GM12878 (cell line): ENCODE results near the gene COL25A1. TPM values are rescaled to one million over a fixed set of nuclear protein-coding genes. Genes with fewer than 3 reads are reported as not detected.
"Not testable (repeated sequence)": the region's sequence is repeated elsewhere in the genome, so short reads cannot be mapped to it uniquely, and the experiment has no call there.

Source experiments
- ATAC-seq: fragments of 200-7000 bp; cut with Tn5 transposase; 3 replicates; pipeline ENCODE4 v1.9.1; 2020; ENCODE audit warnings: mild to moderate bottlenecking, moderate library complexity
- BruUV-seq: library from RNA; stranded (reverse); fragments of 400-500 nt; replicated peaks from 2 replicates; lab custom pipeline; 2021; lab: Mats Ljungman, UMichigan
- CTCF ChIA-PET: fragments of 300-600 bp; sonication (Branson Sonifier 250); formaldehyde crosslinking; extraction: SDS; loops from one replicate; lab custom pipeline; 2021; ENCODE audit warnings: inconsistent platforms; lab: Yijun Ruan, JAX
- POLR2A ChIA-PET: fragments of 350-600 bp; formaldehyde crosslinking; extraction: SDS; loops from one replicate; lab custom pipeline; 2021; ENCODE audit warnings: inconsistent platforms; lab: Charles Lee
- RAD21 ChIA-PET: fragments of 300-600 bp; sonication (Branson Sonifier 250); formaldehyde crosslinking; loops from one replicate; lab custom pipeline; 2023; ENCODE audit warnings: antibody characterized with exemption; ENCODE audit not compliant: unreplicated experiment; lab: Charles Lee
- SMC1A ChIA-PET: fragments of 300-600 bp; sonication (Branson Sonifier 250); formaldehyde crosslinking; loops from one replicate; lab custom pipeline; 2023; ENCODE audit not compliant: unreplicated experiment, uncharacterized antibody; lab: Charles Lee
- DNase-seq: peaks from one replicate; pipeline ENCODE4 v3.0.0-alpha.2; 2011; ENCODE audit warnings: low read depth, low spot score
- FAIRE-seq: peaks from 3 replicates; lab custom pipeline; 2011; peaks lifted over from hg19 to GRCh38; lab: Jason Lieb, UNC
- H2AFZ ChIP-seq: 2 replicates; pipeline ENCODE4 v1.6.0; 2011; ENCODE audit warnings: low read depth, low read length, control low read depth; ENCODE audit not compliant: control insufficient read depth
- H3K27ac ChIP-seq: 2 replicates; pipeline ENCODE4 v1.5.1; 2011; ENCODE audit warnings: control low read depth; ENCODE audit not compliant: control insufficient read depth, insufficient read depth
- H3K27me3 ChIP-seq, 2 experiments: replicated peaks in 1 of 2; 2 replicates each; pipeline versions ENCODE4 v1.6.0 to v1.6.1; 2011; ENCODE audit warnings: low read length in 1 of 2; ENCODE audit not compliant: control insufficient read depth in 2 of 2, insufficient read depth in 2 of 2
- H3K36me3 ChIP-seq, 2 experiments: 2 replicates each; pipeline ENCODE4 v1.5.1; 2011; ENCODE audit warnings: low read length in 1 of 2; ENCODE audit not compliant: control insufficient read depth in 2 of 2, insufficient read depth in 2 of 2
- H3K4me1 ChIP-seq: 2 replicates; pipeline ENCODE4 v1.6.1; 2011; ENCODE audit warnings: mild to moderate bottlenecking, low read length, moderate library complexity, mixed read lengths; ENCODE audit not compliant: control insufficient read depth, insufficient read depth
- H3K4me2 ChIP-seq: 2 replicates; pipeline ENCODE4 v1.6.0; 2011; ENCODE audit warnings: control low read depth; ENCODE audit not compliant: control insufficient read depth, insufficient read depth
- H3K4me3 ChIP-seq: fragments of 200-600 bp; sonication (generic); 2 replicates; pipeline ENCODE4 v1.5.1; 2016
- H3K79me2 ChIP-seq: 2 replicates; pipeline ENCODE4 v1.6.0; 2011; ENCODE audit warnings: low read length; ENCODE audit not compliant: control insufficient read depth, insufficient read depth
- H3K9ac ChIP-seq: 2 replicates; pipeline ENCODE4 v1.8.0; 2011; ENCODE audit warnings: low read length, control low read depth, mixed read lengths; ENCODE audit not compliant: control insufficient read depth, insufficient read depth
- H3K9me3 ChIP-seq: replicated peaks from 3 replicates; pipeline ENCODE4 v1.5.1; 2011; ENCODE audit warnings: mild to moderate bottlenecking, low read length; ENCODE audit not compliant: control insufficient read depth, insufficient read depth
- H4K20me1 ChIP-seq: 2 replicates; pipeline ENCODE4 v1.6.0; 2011; ENCODE audit not compliant: control insufficient read depth, insufficient read depth
- BHLHE40 ChIP-seq, 2 experiments: fragments of 450-650 bp in 1 of 2; IDR thresholded peaks; 2 replicates each; pipeline ENCODE4 v1.6.1; 2011 to 2017; ENCODE audit warnings: low read depth in 2 of 2, borderline replicate concordance in 1 of 2, improper control_type of control experiment in 1 of 2, low read length in 1 of 2, mild to moderate bottlenecking in 1 of 2
- CBX3 ChIP-seq: fragments of 200-600 bp; sonication (generic); IDR thresholded peaks from 2 replicates; pipeline ENCODE4 v1.6.1; 2016; ENCODE audit warnings: low read depth, borderline replicate concordance
- CHD4 ChIP-seq: fragments of 200-600 bp; sonication (generic); IDR thresholded peaks from 2 replicates; pipeline ENCODE4 v1.6.1; 2016; ENCODE audit warnings: mild to moderate bottlenecking
- MTA3 ChIP-seq: IDR thresholded peaks from 2 replicates; pipeline ENCODE4 v1.6.1; 2012; ENCODE audit warnings: low read length, inconsistent platforms, borderline replicate concordance
- SIX5 ChIP-seq: IDR thresholded peaks from 2 replicates; pipeline ENCODE4 v1.6.1; 2011; ENCODE audit warnings: mild to moderate bottlenecking, low read depth, low read length, moderate library complexity; ENCODE audit not compliant: severe bottlenecking
- SMARCA5 ChIP-seq: fragments of 450-650 bp; IDR thresholded peaks from 2 replicates; pipeline ENCODE4 v1.6.1; 2017; ENCODE audit warnings: mild to moderate bottlenecking
- ZZZ3 ChIP-seq: IDR thresholded peaks from 2 replicates; pipeline ENCODE4 v1.6.1; 2011; ENCODE audit warnings: low read depth; ENCODE audit not compliant: control insufficient read depth, insufficient read length
- WGBS: methylation state at CpG from one replicate; pipeline ENCODE4 v1.1.6; 2016; ENCODE audit warnings: low lambda C conversion rate; ENCODE audit not compliant: insufficient replicate concordance, insufficient coverage; ENCODE audit errors: missing lambda C conversion rate; 5-methylcytosine and 5-hydroxymethylcytosine counted together
- in situ Hi-C: fragments of 300-500 bp; cut with MboI; formaldehyde crosslinking; loops from 9 replicates; pipeline ENCODE4 v1.14.3; 2018; ENCODE audit warnings: mixed read lengths
- intact Hi-C: fragments of 100-400 bp; cut with micrococcal nuclease; formaldehyde crosslinking; loops from one replicate; pipeline ENCODE4 v1.14.2; 2022; ENCODE audit not compliant: unreplicated experiment
- polyA plus RNA-seq, 11 experiments: library from polyadenylated mRNA; depleted of rRNA in 4 of 11; unstranded in 6 of 11; stranded (reverse) in 5 of 11; fragments of >200 nt; fragmentation: Nextera tagmentation in 4 of 11; fragmentation: Illumina TruSeq in 1 of 11; extraction: Ambion mirVana in 4 of 11; extraction: Trizol in 1 of 11; gene quantifications; 1 replicate in 1 of 11; 2 replicates in 10 of 11; pipeline versions ENCODE4 v1.2.1 to v1.2.3, GENCODE V29; 2011 to 2016; ENCODE audit warnings: inconsistent platforms in 2 of 11, missing spikeins in 2 of 11, low read depth in 1 of 11
- total RNA-seq, 4 experiments: library from RNA; depleted of rRNA in 3 of 4; stranded (reverse); fragments of >200 nt in 3 of 4; fragmentation: Illumina TruSeq in 1 of 4; extraction: Trizol in 1 of 4; gene quantifications; 2 replicates each; pipeline versions ENCODE4 v1.2.1 to v1.2.3, GENCODE V29; 2013 to 2021
- TF ChIP-seq, protein P1 (sequence below): fragments of 450-650 bp; IDR thresholded peaks from 2 replicates; pipeline ENCODE4 v1.6.1; 2016; ENCODE audit warnings: mild to moderate bottlenecking
- TF ChIP-seq, protein P2 (sequence below): fragments of 450-650 bp; formaldehyde crosslinking; IDR thresholded peaks from 2 replicates; pipeline ENCODE4 v1.4.0; 2022; ENCODE audit warnings: mild to moderate bottlenecking, moderate library complexity
- TF ChIP-seq, protein P3 (sequence below): IDR thresholded peaks from 2 replicates; pipeline ENCODE4 v1.6.1; 2011; ENCODE audit warnings: mild to moderate bottlenecking, low read depth, low read length, moderate library complexity; ENCODE audit not compliant: insufficient replicate concordance

Gene COL25A1
- total and polyA plus RNA-seq, 10 of the 15 experiments (the other 5 are each of a cell fraction or from before 2014, with no cell fraction given), result 0.01 to 0.26 (median 0.12) TPM; not detected in 6

DNA sequence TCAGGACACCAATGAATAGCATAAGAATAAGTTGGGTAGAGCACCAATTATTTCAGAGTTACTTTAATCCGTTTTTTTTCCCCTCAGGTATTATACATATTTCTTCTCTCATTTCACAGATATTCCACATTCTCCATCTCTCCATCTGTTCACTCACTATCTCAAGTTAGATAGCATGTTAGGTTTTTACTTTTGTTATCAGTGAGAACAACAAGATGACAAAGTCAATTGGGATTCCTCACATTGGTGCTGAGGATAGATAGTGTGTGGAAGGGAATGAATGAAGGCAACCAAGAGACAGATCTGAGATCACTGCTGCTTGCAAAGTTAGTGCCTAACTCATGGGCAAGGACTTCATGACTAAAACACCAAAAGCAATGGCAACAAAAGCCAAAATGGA, 427.7 kb downstream of the COL25A1 start:
- POLR2A ChIA-PET, result no interaction called here
- Histone ChIP-seq H3K79me2 (no peaks in the 10 kb centered on the region), H3K4me2 (no peak overlapping the region), H3K27me3 (peaks cover 0 to 2% of the 10 kb centered on the region in 2 experiments; a peak in 1 of 4 replicates), H3K36me3 (no peaks in the 10 kb centered on the region), H4K20me1 (no peaks in the 10 kb centered on the region), H3K4me3 (no peak overlapping the region), H2AFZ (no peak overlapping the region), H3K9ac (no peak overlapping the region), H3K27ac (no peak overlapping the region), H3K9me3 (no peaks in the 10 kb centered on the region), H3K4me1 (no peaks in the 10 kb centered on the region)
- ATAC-seq (no peak), DNase-seq (no peak), FAIRE-seq (no peak)
- CTCF ChIA-PET, result no interaction called here
- WGBS, result 5% methylated on average over 1 of the region's 1 CpG
- RAD21 ChIA-PET, result no interaction called here
- SMC1A ChIA-PET, result no interaction called here
- no TSS peak for BruUV-seq
- no peak for TF ChIP-seq BHLHE40 (IDR thresholded peaks at IDR 0.05; ENCODE audit: borderline replicate concordance in 1 of 2, low read depth in 2 of 2, low read length in 1 of 2)
- no peak for TF ChIP-seq SIX5
- TF ChIP-seq, protein P1, sequence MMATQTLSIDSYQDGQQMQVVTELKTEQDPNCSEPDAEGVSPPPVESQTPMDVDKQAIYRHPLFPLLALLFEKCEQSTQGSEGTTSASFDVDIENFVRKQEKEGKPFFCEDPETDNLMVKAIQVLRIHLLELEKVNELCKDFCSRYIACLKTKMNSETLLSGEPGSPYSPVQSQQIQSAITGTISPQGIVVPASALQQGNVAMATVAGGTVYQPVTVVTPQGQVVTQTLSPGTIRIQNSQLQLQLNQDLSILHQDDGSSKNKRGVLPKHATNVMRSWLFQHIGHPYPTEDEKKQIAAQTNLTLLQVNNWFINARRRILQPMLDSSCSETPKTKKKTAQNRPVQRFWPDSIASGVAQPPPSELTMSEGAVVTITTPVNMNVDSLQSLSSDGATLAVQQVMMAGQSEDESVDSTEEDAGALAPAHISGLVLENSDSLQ, result no peak
- no peak for TF ChIP-seq SMARCA5
- TF ChIP-seq, protein P2, sequence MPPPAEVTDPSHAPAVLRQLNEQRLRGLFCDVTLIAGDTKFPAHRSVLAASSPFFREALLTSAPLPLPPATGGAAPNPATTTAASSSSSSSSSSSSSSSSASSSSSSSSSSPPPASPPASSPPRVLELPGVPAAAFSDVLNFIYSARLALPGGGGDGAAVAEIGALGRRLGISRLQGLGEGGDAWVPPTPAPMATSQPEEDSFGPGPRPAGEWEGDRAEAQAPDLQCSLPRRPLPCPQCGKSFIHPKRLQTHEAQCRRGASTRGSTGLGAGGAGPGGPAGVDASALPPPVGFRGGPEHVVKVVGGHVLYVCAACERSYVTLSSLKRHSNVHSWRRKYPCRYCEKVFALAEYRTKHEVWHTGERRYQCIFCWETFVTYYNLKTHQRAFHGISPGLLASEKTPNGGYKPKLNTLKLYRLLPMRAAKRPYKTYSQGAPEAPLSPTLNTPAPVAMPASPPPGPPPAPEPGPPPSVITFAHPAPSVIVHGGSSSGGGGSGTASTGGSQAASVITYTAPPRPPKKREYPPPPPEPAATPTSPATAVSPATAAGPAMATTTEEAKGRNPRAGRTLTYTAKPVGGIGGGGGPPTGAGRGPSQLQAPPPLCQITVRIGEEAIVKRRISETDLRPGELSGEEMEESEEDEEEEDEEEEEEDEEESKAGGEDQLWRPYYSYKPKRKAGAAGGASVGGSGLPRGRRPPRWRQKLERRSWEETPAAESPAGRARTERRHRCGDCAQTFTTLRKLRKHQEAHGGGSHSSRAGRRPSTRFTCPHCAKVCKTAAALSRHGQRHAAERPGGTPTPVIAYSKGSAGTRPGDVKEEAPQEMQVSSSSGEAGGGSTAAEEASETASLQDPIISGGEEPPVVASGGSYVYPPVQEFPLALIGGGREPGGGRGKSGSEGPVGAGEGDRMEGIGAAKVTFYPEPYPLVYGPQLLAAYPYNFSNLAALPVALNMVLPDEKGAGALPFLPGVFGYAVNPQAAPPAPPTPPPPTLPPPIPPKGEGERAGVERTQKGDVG, result no peak
- no peak for TF ChIP-seq MTA3
- TF ChIP-seq ZZZ3, result no peak
- TF ChIP-seq CHD4, result no peak
- TF ChIP-seq CBX3, result no peak
- TF ChIP-seq, protein P3, sequence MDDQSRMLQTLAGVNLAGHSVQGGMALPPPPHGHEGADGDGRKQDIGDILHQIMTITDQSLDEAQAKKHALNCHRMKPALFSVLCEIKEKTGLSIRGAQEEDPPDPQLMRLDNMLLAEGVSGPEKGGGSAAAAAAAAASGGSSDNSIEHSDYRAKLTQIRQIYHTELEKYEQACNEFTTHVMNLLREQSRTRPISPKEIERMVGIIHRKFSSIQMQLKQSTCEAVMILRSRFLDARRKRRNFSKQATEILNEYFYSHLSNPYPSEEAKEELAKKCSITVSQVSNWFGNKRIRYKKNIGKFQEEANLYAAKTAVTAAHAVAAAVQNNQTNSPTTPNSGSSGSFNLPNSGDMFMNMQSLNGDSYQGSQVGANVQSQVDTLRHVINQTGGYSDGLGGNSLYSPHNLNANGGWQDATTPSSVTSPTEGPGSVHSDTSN, result no peak
- TF ChIP-seq, all 136 proteins: peak for 0
- intact Hi-C loops (no loop called here), in situ Hi-C loops (no loop called here)

DNA sequence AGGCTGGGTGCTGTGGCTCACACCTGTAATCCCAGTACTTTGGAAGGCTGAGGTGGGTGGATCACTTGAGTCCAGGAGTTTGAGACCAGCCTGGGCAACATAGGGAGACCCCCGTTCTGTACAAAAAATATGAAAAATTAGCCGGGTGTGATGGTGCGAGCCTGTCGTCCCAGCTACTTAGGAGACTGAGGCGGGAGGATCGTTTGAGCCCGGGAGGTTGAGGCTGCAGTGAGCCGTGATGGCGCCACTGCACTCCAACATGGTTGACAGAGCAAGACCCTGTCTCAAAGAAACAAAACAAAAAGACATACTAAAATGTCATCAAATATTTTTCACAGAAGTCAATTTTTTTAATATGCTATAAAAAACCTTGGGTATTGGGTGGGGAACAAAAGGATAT, 432.5 kb downstream of the COL25A1 start:
- POLR2A ChIA-PET, H3K36me3 ChIP-seq, H3K9ac ChIP-seq, H3K79me2 ChIP-seq, intact Hi-C loops, H3K4me3 ChIP-seq, H3K9me3 ChIP-seq, H3K27ac ChIP-seq, in situ Hi-C loops, FAIRE-seq, H3K27me3 ChIP-seq, ATAC-seq, CTCF ChIA-PET, BruUV-seq, RAD21 ChIA-PET, SMC1A ChIA-PET, H2AFZ ChIP-seq, H4K20me1 ChIP-seq, DNase-seq, H3K4me1 ChIP-seq, H3K4me2 ChIP-seq: not testable (repeated sequence)
- 69% methylated on average over 9 of the region's 9 CpGs for whole genome bisulfite sequencing
